Neutrophil (primary cell): ENCODE data around the gene INPP5F.

Experiments
- H3K27ac ChIP-seq: fragments of 200-600 bp; sonication (generic); 2 replicates; pipeline ENCODE4 v1.5.1; 2016; ENCODE audit warnings: mild to moderate bottlenecking, moderate library complexity
- H3K27me3 ChIP-seq: fragments of 200-600 bp; sonication (generic); 2 replicates; pipeline ENCODE4 v1.6.0; 2016; ENCODE audit warnings: mild to moderate bottlenecking
- H3K36me3 ChIP-seq: fragments of 200-600 bp; sonication (generic); 2 replicates; pipeline ENCODE4 v1.5.1; 2017
- H3K4me1 ChIP-seq, 2 experiments: fragments of 200-600 bp in 1 of 2; sonication (generic) in 1 of 2; 1 replicate in 1 of 2; 2 replicates in 1 of 2; pipeline versions ENCODE4 v1.5.1 to v1.6.1; 2013 to 2016; ENCODE audit warnings: low read depth in 1 of 2, low read length in 1 of 2, mild to moderate bottlenecking in 1 of 2, moderate library complexity in 1 of 2; ENCODE audit not compliant: control insufficient read depth in 1 of 2, insufficient read depth in 1 of 2
- H3K4me3 ChIP-seq, 2 experiments: fragments of 200-600 bp in 1 of 2; sonication (generic) in 1 of 2; 1 replicate in 1 of 2; 2 replicates in 1 of 2; pipeline ENCODE4 v1.5.1; 2013 to 2016; ENCODE audit warnings: low read depth in 1 of 2, low read length in 1 of 2, mild to moderate bottlenecking in 1 of 2, moderate library complexity in 1 of 2
- H3K9me3 ChIP-seq: fragments of 200-600 bp; sonication (generic); 2 replicates; pipeline ENCODE4 v1.5.1; 2016
- CTCF ChIP-seq: fragments of 200-600 bp; sonication (generic); IDR thresholded peaks from 2 replicates; pipeline ENCODE4 v1.5.1; 2016; ENCODE audit warnings: antibody characterized with exemption

Gene INPP5F

DNA sequence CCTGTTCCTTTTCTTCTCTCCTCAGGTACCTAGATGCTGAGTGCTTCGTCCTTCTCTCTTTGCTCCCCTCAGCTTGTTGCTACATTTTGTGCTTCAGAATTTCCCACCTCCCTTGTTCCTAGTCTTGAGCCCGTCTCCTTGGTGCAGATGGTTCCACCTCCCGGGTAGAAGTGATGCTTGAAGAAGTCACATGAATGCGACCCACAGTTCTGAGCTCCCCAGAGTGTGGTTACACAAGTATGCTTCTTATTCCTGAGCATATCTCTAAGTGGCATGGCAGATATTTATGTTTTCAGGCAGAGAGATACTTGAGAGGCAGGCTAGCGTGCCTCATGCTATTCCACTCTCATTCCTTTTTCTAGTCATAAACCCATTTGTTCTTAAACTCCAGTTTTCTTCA is 34.0 kb downstream of the INPP5F start:
- no peaks in the 10 kb centered on the region for H3K27me3 ChIP-seq
- H3K36me3 ChIP-seq: no peaks in the 10 kb centered on the region
- no peak for TF ChIP-seq CTCF
- no peaks in the 10 kb centered on the region for H3K4me1 ChIP-seq
- H3K4me3 ChIP-seq: no peak overlapping the region
- no peaks in the 10 kb centered on the region for H3K9me3 ChIP-seq
- H3K27ac ChIP-seq: no peak overlapping the region

DNA sequence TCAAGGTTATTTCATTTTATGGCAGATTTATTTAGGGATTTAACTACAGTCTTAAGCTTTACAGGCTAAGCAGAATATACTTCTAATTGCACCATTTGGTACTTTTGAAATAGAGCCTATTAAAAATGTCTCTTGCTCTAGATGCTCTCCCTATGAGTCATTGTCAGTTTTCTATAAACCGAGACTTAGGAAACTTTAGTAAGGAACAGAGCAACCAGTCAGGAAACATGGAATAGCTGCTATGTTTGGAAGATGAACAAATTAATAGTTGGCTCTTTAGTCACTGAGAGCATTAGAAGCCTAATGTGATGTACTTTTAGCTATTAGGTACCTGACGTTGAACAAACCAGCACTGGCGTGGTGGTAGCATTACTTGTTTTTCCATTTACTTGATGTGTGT is 35.3 kb downstream of the INPP5F start:
- H3K36me3 ChIP-seq: no peaks in the 10 kb centered on the region
- no peaks in the 10 kb centered on the region for H3K9me3 ChIP-seq
- H3K4me1 ChIP-seq: no peaks in the 10 kb centered on the region
- no peak for TF ChIP-seq CTCF
- no peaks in the 10 kb centered on the region for H3K27me3 ChIP-seq
- no peak overlapping the region for H3K4me3 ChIP-seq
- no peak overlapping the region for H3K27ac ChIP-seq

DNA sequence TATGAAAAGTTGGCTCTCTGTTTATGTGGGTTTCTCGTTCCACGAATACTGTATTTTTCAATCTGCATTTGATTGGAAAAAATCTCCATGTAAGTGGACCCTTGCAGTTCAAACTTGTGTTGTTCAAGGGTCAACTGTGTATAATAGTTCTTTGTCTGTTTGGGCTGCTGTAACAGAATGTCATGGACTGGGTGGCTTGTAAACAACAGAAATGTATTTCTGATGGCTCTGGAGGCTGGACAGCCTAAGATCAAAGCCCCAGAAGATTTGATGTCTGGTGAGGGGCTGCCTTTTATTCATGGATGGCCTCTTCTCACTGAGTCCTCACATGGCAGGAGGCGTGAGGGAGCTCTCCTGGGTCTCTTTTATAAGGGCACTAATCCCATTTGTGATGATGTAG is 36.2 kb downstream of the INPP5F start:
- TF ChIP-seq CTCF: no peak
- H3K36me3 ChIP-seq: no peaks in the 10 kb centered on the region
- H3K27me3 ChIP-seq: no peaks in the 10 kb centered on the region
- no peak overlapping the region for H3K27ac ChIP-seq
- H3K9me3 ChIP-seq: no peaks in the 10 kb centered on the region
- H3K4me3 ChIP-seq: no peak overlapping the region
- no peaks in the 10 kb centered on the region for H3K4me1 ChIP-seq

GRCh38 chr10:119762805-119763798 is 37.3 kb downstream of the INPP5F start:
- Histone ChIP-seq H3K27ac (no peak overlapping the region), H3K36me3 (no peaks in the 10 kb centered on the region), H3K4me1 (no peaks in the 10 kb centered on the region), H3K9me3 (no peaks in the 10 kb centered on the region), H3K4me3 (no peak overlapping the region), H3K27me3 (no peaks in the 10 kb centered on the region)
- no peak for TF ChIP-seq CTCF

DNA sequence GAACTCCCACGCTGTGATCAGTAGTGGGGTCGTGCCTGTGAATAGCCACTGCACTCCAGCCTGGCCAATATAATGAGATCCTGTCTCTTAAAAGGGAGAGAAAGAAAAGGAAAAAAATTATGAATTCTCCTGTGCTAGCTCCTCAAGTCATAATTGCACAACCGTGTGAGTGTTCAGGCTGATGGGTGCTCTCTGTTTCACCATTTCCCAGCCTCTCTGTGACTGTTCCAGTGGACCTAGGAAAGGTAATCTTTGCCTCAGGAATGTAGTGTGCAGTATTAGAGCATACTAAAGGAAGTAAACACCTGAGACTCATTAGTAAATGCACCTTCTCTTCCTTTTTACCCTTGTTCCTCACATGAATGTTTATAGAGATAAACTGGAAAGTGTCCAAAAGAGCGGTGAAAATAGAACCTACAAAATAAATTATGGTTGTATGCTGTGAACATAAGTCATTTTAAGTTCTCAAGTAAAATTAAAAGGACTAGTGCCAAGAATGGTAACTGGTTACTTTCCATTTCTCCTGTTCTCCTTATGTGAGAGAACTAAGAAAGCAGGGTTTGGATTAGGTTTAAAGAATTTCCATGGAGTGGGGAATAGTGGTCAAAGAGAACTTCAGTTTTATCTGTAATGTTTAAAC is 42.7 kb downstream of the INPP5F start:
- no peaks in the 10 kb centered on the region for H3K4me1 ChIP-seq
- no peak for TF ChIP-seq CTCF
- H3K4me3 ChIP-seq: no peak overlapping the region
- no peak overlapping the region for H3K27ac ChIP-seq
- H3K36me3 ChIP-seq: no peaks in the 10 kb centered on the region
- no peaks in the 10 kb centered on the region for H3K9me3 ChIP-seq
- H3K27me3 ChIP-seq: no peaks in the 10 kb centered on the region
